ENCODE data around the gene ARID2. TPM values are rescaled to one million over a fixed set of nuclear protein-coding genes. Genes with fewer than 3 reads are reported as not detected.

Gene ARID2
- total and polyA plus RNA-seq, 7 donors = 2.8 to 17.1 (median 12.5) TPM

DNA sequence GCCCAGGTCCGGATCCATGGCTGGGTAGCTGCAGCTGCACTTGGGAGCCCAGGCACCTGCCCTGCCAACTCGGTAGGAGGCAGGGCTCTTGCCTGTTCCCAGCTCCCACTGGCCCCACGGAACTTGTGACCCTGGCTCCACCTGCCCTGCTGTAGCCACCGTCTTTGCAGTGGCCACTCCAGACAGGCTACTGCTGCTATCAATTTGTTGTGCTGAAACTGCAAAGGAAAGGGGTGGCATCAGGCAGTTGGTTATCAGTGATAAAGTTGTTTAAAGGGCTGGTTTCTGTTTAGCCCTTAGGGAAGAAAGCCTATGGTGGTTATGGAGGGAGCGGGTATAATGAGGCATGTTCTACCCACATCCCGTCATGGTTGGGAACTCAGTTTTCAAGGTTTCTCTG is 32.1 kb upstream of the ARID2 start:
- H3K9me3 ChIP-seq = peaks cover 9% of the 10 kb centered on the region
- no peak overlapping the region for H3K4me3 ChIP-seq
- intact Hi-C loops (cut with DNase I) = no loop called here
- TF ChIP-seq, protein P1, sequence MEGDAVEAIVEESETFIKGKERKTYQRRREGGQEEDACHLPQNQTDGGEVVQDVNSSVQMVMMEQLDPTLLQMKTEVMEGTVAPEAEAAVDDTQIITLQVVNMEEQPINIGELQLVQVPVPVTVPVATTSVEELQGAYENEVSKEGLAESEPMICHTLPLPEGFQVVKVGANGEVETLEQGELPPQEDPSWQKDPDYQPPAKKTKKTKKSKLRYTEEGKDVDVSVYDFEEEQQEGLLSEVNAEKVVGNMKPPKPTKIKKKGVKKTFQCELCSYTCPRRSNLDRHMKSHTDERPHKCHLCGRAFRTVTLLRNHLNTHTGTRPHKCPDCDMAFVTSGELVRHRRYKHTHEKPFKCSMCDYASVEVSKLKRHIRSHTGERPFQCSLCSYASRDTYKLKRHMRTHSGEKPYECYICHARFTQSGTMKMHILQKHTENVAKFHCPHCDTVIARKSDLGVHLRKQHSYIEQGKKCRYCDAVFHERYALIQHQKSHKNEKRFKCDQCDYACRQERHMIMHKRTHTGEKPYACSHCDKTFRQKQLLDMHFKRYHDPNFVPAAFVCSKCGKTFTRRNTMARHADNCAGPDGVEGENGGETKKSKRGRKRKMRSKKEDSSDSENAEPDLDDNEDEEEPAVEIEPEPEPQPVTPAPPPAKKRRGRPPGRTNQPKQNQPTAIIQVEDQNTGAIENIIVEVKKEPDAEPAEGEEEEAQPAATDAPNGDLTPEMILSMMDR (IDR thresholded peaks at IDR 0.05) = no peak
- H3K4me1 ChIP-seq = no peaks in the 10 kb centered on the region
- WGBS, 3 donors = 76 to 90% (median 81%) methylated on average over 6 of the region's 6 CpGs
- H3K36me3 ChIP-seq (ENCODE audit: insufficient read depth in 1 of 2, low read depth in 1 of 2) = no peaks in the 10 kb centered on the region
- no peak for ATAC-seq
- no peak overlapping the region for H3K27ac ChIP-seq
- DNase-seq = no peak
- H3K27me3 ChIP-seq (ENCODE audit: insufficient read depth in 3 of 3, low read length in 2 of 3) = no peaks in the 10 kb centered on the region

DNA sequence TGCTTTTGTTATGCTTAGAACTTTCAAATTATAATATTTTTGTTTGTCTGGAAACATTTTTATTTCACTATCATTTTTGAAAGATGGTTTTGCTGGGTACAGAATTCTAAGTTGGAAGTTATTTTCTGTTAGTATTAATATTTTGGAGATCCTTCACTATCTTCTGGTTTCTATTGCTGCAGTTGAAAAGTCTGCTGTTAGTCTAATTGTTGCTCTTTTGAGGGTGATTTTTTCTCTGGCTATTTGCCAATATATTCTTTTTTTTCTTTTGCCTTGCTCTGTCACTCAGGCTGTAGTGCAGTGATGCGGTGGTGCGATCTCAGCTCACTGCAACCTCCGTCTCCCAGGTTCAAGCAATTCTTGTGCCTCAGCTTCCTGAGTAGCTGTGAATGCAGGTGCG is 28.2 kb upstream of the ARID2 start:
- TF ChIP-seq, protein P1 (IDR thresholded peaks at IDR 0.05) = no peak
- intact Hi-C loops (cut with DNase I) = no loop called here
- H3K4me1 ChIP-seq = peaks cover 19% of the 10 kb centered on the region
- H3K4me3 ChIP-seq = no peak overlapping the region
- DNase-seq = no peak
- no peaks in the 10 kb centered on the region for H3K27me3 ChIP-seq (ENCODE audit: insufficient read depth in 3 of 3, low read length in 2 of 3)
- H3K36me3 ChIP-seq (ENCODE audit: insufficient read depth in 1 of 2, low read depth in 1 of 2) = no peaks in the 10 kb centered on the region
- WGBS, 3 donors = 73 to 100% (median 74%) methylated on average over 4 of the region's 4 CpGs
- no peak for ATAC-seq
- H3K9me3 ChIP-seq = peaks cover 8% of the 10 kb centered on the region
- no peak overlapping the region for H3K27ac ChIP-seq

DNA sequence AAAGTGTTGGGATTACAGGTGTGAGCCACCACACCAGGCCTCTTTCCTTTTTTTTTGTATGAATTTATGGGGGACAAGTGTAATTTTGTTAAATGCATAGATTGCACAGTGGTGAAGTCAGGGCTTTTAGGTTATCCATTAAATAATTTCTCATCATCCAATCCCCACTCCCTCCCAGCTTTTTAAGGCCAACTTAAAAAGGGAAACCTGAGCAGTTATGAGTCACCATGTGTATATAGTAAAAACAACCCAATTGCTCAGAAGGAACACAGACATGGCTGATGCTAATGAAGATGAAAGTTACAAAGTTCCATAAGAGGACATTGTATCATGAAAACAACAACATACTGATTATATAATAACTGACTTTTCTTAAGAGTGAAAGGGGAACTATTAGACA is 25.6 kb upstream of the ARID2 start:
- ATAC-seq (peak in 3 of 4 donors; percentile 42 to 70 (median 47)), DNase-seq (no peak)
- no peak overlapping the region for H3K27ac ChIP-seq
- H3K4me3 ChIP-seq = no peak overlapping the region
- peaks cover 19% of the 10 kb centered on the region for H3K4me1 ChIP-seq
- H3K27me3 ChIP-seq (ENCODE audit: insufficient read depth in 3 of 3, low read length in 2 of 3) = no peaks in the 10 kb centered on the region
- TF ChIP-seq, protein P1 (IDR thresholded peaks at IDR 0.05) = no peak
- no peaks in the 10 kb centered on the region for H3K36me3 ChIP-seq (ENCODE audit: insufficient read depth in 1 of 2, low read depth in 1 of 2)
- H3K9me3 ChIP-seq = no peaks in the 10 kb centered on the region
- intact Hi-C loops (cut with DNase I) = no loop called here

DNA sequence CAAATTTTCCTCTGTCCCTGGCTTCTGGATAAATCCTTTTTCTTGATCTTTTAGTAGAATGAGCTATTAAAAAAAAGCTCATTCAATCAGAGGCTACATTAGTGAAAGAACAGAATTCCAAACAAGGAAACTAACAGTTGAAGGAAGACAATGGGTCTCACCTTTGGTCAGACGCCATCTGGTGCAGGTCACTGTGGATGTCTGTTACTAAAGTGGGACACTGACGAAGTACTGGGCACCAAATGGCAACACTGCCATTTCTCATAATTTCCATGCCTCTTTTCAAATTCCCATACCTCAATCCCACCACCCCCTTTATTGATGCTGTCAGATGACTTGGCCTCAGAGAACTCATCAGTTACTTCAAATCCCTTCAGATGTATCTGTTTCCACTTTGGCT is 24.5 kb upstream of the ARID2 start:
- H3K9me3 ChIP-seq = no peaks in the 10 kb centered on the region
- WGBS, 3 donors = 49 to 71% (median 69%) methylated on average over 2 of the region's 2 CpGs
- no peaks in the 10 kb centered on the region for H3K27me3 ChIP-seq (ENCODE audit: insufficient read depth in 3 of 3, low read length in 2 of 3)
- ATAC-seq (peak in 1 of 4 donors; percentile 50), DNase-seq (no peak)
- intact Hi-C loops (cut with DNase I) = loop anchor here in 1 of 2 donors (5.0 kb wide), 1 partner anchor 33 kb away; no protein-coding TSS in a partner anchor
- H3K4me3 ChIP-seq = no peak overlapping the region
- peaks cover 19% of the 10 kb centered on the region for H3K4me1 ChIP-seq
- TF ChIP-seq, protein P1 (IDR thresholded peaks at IDR 0.05) = no peak
- H3K36me3 ChIP-seq (ENCODE audit: insufficient read depth in 1 of 2, low read depth in 1 of 2) = no peaks in the 10 kb centered on the region
- no peak overlapping the region for H3K27ac ChIP-seq

DNA sequence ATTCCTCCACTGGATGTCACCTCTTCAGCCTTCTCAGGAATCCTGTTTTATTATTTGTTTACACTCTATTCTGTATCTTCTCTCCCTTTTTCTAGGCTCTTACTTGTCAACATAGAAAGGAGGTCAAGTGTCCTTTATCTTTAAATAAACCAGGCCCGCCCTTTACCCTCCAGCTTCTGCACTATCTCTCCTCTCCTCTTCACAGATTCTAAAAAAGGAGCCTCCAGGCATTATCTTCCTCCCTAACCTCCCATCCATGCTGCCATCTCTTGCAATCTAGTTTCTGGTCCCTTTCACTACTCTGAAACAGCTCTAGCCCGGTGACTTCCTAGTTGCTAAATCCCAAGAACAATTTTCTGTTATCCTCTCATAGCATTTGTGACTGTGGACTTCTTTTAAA is 24.1 kb upstream of the ARID2 start:
- Histone ChIP-seq H3K36me3 (ENCODE audit: insufficient read depth in 1 of 2, low read depth in 1 of 2) (no peaks in the 10 kb centered on the region), H3K9me3 (no peaks in the 10 kb centered on the region), H3K27me3 (ENCODE audit: insufficient read depth in 3 of 3, low read length in 2 of 3) (no peaks in the 10 kb centered on the region), H3K4me1 (peaks cover 19% of the 10 kb centered on the region), H3K27ac (no peak overlapping the region), H3K4me3 (no peak overlapping the region)
- WGBS, 3 donors = 46 to 88% (median 69%) methylated on average over 2 of the region's 2 CpGs
- no peak for DNase-seq
- TF ChIP-seq, protein P1 (IDR thresholded peaks at IDR 0.05) = no peak
- intact Hi-C loops (cut with DNase I) = loop anchor here in 1 of 2 donors (5.0 kb wide), 1 partner anchor 33 kb away; no protein-coding TSS in a partner anchor
- no peak for ATAC-seq

All from psoas muscle (tissue), 8 donors.